NCI-H446 treated with DMSO at 0.1 percent for 48 hours (cell line): ENCODE measurements around the gene CRYBG2.
"Not testable (repeated sequence)": the region's sequence is repeated elsewhere in the genome, so short reads cannot be mapped to it uniquely, and the experiment has no call there.

Experiments used
- DNase-seq: peaks from one replicate; lab custom pipeline; 2025; lab: John Stamatoyannopoulos, UW

The CRYBG2 gene

DNA sequence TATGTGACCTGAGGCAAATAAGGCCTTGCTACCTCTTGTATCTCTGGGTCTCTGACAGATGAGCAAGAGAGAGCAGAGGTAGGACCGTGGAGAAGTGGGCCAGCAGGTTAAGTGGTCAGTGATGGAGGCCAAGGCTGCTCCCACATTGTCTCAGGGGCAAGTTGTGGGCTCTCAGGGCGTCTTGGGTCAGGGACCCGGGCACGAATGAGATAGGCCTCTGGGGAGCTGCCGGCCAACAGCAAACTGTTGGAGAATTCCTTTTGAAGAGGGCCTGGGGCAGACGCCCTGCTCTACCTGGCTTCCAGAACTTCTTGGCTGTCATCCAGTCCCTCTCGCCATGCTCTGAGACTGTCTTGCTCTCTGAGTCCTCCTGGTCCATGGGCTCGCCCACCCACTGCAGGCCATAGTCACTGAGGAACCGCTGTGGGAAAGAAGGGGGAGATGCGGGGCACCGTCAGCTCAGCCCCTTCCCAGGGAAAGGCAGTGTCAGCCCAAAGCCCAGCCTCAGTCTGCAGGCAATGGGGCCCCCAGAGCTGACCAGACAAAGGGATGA lies 59.9 kb downstream of the CRYBG2 start:
- DNase-seq = no peak

DNA sequence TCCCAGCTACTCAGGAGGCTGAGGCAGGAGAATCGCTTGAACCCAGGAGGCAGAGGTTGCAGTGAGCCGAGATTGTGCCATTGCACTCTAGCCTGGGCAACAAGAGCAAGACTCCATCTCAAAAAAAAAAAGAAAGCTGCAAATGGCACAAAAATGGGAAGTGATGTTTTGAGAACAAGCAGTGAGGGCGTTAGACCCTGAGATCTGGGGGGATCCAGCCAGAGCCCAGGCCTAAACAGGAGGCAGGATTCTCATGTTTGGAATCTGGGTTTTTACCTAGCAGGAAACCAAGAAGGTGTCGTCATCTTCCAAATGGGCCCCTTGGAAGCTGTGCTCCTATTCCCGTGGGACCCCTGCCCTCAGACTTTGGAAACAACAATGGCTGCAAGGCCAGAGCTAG lies 61.2 kb downstream of the CRYBG2 start:
- DNase-seq = not testable (repeated sequence)

DNA sequence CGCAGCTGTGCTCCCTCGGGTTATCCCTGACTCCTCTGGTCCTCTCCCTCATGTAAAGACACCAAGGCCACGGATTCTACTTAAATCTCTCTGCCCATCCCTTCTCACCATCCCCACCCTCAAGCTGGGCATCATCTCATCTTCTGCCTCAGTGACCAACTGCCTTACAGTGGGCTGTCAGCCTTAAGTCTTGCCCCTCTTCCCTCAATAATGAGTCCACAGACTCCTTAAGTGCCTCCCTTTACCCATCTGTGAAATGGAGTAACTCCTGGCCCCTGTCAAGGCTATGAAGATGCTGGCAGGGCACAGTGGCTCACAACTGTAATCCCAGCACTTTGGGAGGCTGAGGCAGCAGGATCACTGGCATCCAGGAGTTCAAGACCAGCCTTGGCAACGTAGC lies 62.0 kb downstream of the CRYBG2 start:
- no peak for DNase-seq

DNA sequence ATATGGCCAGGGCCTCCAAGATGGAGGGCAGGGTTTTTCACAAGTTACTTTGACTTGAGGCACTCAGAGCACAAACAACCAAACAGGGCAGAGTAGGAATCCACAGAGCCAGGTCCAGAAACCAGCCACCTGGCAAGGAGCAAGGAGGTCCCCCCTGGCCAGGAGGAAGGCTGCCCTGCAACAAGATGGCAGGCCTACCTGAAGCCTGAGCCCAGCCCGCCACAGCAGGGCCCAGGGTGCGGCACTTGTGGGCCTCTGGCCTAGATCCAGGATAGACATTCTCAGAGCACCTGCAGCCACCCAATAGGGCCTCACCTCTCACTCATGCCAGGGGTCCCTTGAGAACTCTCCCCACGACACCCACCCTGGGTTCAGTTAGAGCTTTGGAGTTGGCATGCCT lies 62.5 kb downstream of the CRYBG2 start:
- DNase-seq = no peak

DNA sequence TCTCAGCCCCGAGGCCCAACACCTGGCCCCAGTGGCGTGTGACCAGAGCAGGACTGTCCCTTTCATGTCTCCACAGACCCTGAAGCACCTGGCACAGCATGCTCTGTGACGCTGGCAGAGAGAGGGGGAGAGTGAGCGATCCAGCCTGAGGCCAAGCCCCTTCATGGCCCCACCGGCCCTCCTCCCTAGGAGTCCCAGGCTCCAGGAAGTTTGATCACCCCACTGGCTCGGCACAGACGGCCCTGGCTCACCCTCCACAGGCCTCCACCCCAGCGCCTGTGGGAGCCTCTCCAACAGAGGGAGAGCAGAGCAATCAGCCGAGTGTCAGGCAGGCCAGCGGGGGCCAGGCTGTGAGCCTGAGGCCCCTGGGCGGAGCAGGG lies 63.1 kb downstream of the CRYBG2 start:
- DNase-seq = no peak

DNA sequence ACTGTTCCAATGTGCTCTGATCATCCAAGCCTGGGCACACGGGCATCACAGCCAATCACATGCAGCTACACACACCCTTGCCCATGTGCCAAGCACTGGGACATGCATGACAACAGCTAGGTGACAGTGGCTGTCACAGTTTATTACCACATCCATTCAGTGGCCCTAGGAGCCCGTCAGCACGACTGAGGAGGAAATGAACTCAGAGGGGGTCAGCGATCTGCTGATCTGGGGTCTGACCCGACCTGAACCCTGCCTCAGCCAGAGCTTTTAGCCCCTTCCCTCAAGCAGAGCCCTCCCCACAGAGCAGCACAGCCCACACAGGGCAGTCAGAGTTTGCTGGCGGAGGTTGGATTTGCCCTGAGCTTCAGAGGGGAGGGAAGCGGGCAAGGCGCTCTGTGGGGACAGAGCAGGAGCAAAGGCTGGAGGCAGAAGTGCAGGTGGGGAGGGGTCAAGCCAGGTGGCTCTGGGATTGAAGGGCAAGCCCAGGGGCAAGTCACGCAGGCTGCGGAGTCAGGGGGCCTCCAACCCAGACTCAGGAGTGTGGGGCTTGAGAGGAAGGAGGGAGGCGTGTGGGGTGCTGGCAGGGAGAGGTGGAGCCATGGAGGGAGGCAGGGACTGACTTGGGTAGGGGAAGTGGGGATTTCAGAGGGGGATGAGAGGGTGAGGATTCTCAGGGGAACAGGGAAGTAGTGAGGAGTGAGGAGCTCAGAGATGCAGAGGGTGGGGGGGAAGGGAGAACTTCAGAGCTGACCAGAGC lies 63.6 kb downstream of the CRYBG2 start:
- no peak for DNase-seq

DNA sequence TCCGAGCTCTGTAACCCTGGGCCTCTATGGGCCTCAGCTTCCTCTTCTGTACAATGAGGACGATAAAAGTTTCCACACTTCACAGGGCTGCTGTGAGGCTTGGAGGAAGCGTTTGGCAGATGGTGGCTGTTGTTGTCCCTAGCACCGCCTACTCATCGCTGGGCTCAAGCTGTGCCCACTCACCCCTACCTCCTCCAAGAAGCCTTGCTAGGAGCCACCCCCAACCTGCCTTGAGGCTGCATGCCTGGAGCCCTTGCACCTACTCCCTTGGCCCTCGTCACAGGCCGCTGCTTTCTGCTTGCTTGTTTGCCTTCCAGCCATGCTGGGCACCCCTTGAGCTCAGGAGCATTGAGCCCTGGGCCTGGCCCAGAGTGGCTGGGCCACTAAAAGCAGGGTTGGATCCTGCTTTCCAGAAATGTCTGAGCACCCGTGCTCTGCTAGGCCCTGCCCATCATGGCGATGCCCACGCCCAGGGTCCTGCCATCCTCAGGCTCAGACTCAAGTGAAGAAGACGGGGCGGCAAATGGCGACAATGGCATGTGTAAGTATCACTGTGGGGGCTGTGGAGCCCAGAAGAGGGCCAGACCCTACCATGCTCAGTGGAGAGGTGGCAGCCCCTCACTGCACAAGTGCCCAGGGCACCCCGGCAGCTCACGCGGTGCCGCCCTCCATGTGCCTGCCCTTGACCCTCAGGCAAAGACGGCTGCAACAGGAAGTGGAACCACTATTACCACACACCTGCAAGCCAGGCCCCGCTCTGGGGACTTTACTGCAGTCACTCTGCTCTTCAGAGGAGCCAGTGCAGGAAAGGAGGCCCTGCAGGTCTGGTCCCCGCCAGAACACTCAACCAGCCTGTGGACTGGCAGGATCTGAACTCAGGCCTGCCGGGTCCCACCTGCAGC lies 64.5 kb downstream of the CRYBG2 start:
- no peak for DNase-seq

DNA sequence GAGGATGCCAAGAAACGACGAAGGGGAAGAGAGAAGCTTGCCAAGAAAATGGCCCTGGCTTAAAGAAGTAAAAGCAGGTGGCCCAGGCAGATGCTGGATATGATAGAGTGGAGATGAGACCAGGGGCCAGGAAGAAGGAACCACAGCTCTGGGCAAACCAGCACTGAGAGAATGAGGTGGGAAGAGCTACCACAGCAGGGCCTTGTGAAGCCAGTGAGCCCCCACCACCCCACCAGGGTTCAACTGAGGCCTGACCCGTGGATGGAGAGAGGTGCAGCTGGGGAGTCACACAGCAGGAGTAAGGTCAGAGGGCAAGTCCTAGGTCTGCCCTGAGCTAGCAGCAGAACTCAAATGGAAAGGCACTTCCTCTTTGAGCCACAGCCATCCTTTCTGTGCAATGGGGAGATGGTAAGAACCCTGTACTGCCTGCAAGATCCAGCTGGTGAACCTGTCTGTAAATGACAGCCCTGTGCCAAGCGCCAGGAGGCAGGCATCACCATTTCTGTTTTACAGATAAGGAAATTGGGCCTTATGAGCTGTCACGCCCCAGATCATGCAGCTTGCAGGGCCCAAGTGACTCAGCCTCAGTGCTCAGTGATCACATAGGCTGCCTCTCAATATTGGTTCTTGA lies 65.5 kb downstream of the CRYBG2 start:
- DNase-seq = peak; percentile 39

DNA sequence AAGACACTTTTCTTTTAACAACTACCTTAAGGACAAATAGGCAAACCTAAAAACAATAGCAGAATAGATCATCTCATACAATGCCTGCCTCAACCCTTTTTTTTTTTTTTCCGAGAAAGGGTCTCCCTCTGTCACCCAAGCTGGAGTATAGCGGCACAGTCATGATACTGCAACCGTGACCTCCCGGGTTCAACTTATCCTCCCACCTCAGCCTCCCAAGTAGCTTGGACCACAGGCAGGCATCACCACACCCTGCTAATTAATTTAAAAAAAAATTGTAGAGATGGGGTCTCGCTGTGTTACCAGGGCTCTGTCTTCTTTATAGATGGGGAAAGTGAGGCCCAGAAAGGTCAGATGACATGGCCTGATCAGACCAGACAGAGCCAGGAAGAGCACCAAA lies 66.1 kb downstream of the CRYBG2 start:
- DNase-seq = no peak

DNA sequence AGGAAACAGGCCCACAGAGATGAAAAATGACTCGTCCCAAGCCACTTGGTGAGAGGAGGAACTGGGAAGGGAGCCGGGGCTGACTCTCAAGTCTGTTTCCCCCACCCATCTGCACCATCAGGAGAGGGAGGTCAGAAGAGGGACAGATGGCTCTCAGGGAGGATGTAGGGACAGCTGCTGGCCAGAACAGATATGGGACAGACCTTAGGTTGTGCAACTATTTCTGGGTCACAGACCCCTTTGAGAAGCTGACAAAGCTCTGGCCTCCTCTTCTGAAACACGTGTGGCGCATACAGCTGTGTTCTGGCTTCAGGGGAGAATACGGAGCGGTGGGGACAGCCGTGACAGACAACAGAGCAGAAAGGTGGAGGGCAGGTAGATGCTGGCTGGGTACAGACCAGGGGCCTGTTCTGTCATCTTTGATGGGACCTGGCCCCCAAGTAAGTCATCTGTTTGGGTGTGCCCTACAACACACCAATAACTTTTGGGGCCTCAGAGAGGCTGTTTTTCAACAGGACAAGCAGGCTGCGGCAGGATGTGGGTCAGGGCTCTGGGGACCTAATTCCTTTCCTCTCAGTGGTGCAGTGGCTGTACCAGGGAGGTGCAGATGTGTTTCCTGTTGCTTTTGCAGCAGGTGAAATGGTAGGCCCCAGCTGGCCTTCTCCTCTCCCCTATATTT lies 66.8 kb downstream of the CRYBG2 start:
- no peak for DNase-seq

DNA sequence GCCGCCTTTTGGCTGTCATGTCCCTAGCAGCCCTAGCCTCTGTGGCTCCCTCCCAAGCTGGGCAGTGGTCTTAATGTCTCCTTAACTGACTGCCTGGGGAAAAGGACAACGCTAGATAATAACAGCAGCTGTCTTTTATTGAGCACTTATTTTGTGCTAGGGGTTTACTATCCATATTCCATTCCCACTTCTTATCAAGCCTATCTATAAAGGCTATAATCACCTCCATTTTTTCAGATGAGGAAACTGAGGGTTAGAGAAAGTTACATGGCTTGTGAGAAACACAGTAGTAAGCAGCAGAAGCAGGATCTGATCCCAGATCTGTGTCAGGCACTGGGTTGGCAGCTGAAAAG lies 67.9 kb downstream of the CRYBG2 start:
- DNase-seq = no peak

DNA sequence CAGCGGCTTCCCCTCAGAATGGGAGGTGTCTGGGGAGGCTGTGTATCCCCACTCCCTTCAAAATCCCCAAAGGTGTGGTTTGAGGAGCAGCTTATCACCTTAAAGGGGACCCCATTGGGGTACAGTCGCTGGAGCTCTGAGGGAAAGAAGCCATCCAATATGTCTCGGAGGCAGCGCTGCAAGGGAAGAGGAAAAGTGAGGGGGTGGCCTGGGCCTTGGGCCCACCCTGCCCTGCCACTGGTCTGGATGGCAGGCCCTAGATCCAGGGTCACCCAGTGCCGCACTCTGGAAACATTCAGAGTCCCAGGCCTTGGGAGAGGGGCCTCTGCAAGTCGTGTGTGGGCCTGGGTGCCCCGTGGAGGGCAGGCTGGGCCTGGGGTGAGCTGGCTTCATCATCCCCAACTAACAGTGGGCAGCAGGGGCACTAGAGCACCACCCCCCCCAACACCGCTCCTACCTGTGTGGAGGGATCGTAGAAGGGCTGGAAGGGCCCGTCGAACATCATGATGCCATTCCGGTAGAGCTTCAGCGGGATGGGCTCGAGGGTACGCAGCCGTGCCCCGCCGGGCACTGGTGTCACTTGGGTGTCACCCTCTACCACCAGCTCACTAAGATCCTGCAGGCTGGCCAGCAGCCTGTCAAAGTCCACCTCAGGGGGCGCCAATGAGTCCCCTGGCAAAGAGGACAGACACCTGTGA lies 68.4 kb downstream of the CRYBG2 start:
- no peak for DNase-seq

DNA sequence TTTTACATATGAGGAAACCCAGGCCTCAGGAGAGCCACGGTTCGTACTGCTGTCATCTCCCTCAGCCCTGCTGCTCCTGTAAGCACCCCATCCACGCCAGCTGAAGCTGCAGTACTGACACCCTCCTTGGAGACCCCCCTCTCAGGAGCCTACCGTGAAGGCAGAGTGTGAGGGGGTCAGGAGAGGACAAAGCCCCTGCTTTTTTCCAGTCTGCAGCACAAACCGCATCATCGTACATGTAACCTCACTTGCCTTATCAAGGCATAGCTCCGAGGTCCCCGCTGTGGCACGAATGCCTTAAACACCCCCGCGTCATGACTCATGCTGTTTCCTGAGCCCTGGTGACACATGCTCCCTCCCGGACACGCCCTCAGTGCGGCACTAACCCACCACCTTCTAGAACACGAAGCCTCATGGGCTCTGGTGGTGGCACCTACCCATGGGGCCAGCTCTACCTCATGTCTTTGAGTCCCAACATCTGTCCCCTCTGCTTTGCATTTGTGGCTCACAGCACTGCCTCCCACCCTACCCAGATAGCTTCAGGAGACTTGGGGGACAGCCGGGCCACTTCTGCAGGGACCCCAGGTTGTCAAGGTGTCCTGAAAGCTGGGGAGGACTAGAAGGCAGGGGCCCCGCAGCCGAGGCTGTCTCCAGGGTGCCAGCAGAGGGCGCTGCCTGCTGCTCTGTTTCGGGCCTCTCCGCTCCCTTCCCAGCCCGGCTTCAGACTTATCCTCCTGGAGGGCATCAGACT lies 69.2 kb downstream of the CRYBG2 start:
- no peak for DNase-seq

DNA sequence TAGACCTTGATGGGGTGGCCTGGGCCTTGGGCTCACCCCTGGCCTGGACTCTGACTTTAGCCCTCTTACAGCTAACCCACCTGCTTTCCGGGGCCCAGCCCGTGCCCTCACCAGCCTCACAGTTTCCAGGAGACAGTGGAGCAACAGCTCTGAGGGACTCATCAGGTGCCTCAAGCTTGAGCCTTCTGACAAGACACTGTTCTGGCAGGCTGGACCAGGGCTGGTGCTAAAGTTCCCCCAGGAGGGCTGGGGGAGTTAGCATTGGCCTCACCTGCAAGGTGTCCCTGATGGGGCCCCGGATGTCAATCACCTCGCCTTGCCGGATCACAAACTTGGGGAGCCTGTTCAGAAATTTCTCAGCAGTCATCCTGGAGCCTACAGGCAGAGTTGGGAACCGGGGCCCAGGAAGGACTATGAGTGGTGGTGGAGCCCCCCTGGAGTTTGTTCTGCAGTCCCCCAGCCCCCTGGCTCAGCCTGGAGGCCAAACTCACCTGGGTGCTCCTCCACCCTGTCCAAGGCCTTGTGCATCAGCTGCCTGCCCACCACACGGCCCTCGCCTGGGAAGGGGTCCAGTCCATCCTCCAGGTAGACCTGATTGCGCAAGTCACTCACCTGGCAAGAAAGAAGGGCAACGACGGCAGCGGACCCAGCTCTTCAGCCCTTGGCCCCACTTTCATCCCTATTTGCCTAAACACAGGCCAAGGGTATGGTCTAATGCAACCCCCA lies 69.9 kb downstream of the CRYBG2 start:
- no peak for DNase-seq

DNA sequence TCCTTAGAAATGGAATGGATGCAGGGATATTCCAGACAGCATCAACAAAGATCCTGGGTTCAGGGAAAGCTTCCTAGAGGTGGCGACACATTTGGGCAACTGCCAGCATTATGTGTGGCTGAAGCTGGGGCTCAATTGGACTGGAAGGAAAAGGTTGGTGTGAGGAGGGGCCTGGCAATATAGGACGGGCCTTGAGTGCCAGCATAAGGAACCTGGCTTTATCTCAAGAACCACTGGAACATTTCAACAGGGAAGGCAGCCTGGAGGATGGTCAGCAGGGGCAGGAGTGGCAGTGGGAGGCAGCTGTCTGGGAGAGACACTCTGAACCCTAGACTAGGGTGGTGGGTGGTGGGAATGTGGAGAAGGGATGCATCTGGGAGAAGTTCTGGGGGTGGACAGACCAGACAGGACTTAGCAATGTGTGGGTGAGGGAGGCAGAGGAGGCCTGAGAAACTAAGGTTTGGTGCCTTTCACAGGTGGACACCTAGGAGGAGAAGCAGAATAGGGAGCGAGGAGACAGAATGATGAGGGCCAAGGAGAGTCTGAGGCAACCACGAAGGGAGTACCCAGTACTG lies 70.6 kb downstream of the CRYBG2 start:
- no peak for DNase-seq

DNA sequence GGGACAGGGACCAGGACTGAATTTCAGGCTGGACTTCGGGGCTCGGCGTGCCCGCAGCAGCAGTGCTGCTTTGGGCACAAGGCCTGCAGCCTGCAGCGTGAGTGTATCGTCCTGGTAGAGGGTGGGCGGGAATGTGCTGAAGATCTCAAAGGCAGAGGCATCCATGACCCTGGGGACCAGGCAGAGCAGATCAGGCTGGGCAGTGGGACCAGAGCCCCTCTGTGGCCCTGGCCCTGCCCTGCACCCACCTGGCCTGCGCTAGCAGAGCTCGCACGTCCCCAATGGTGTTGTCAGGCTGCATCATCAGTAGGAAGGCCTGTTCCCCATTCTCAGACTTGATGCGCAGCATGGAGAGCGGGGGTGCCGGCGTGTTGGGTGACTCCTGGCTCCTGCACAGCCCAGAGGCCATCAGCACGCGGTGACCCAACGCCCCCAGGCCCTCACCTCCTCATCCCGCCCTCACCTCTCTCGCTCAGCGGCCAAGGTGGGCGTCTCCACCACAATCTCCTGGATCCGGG lies 71.5 kb downstream of the CRYBG2 start:
- DNase-seq = no peak

DNA sequence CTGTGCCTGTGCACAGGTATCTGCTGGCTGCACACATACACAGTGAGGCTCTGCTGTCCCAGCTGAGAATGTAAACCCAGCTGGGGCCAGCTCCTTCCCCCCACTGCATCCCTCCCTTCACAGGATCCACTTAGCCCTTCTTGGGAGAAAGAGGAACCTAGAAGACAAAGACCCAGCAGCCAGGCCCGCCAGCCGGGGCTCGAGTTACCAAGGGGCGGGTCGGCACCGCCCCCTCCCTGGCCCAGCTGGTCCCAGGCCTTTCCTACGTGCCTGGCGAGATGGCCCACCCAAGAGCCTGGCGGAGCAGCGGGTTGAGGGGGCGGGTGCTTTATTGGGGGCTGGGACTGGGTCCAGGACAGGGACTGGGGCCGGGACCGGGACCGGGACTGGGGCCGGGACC lies 72.0 kb downstream of the CRYBG2 start:
- no peak for DNase-seq

DNA sequence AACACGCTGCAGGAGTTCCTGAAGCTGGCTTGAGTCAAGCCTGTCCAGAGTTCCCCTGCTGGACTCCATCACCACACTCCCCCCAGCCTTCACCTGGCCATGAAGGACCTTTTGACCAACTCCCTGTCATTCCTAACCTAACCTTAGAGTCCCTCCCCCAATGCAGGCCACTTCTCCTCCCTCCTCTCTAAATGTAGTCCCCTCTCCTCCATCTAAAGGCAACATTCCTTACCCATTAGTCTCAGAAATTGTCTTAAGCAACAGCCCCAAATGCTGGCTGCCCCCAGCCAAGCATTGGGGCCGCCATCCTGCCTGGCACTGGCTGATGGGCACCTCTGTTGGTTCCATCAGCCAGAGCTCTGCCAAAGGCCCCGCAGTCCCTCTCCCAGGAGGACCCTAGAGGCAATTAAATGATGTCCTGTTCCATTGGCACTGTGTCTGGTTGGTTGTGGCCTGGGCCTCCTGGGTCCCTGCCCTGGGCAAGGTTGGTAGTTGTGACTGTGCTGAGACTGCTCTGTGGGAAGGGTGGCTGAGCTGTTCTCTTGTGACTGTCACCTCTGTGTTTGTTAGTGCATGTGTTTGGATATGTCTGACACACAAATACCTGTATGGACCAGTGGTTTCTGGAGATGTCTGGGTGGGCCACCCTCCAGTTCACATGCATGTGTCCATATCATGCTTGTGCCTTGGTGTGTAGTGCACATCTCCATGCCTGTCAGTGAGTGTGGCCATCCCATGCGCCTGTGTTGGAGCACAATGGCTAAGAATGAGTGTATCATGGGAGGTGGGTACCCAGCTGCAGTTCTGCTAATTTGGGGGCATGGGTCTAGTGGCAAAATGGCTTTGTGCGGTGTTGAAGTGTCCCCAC lies 72.6 kb downstream of the CRYBG2 start:
- DNase-seq = no peak
